GM10266 (cell line): ENCODE data around the gene IL24.
"Not testable (repeated sequence)": the region's sequence is repeated elsewhere in the genome, so short reads cannot be mapped to it uniquely, and the experiment has no call there.

ENCODE experiments used
- DNase-seq: peaks from one replicate; pipeline ENCODE4 v3.0.0; 2012; ENCODE audit errors: extremely low spot score
- TF ChIP-seq, protein P1 (sequence below): IDR thresholded peaks from 2 replicates; pipeline ENCODE4 v1.5.1; 2012; ENCODE audit warnings: mild to moderate bottlenecking, low read depth; ENCODE audit not compliant: control insufficient read depth, insufficient read depth; ENCODE audit errors: missing control alignments

IL24 gene, protein sequence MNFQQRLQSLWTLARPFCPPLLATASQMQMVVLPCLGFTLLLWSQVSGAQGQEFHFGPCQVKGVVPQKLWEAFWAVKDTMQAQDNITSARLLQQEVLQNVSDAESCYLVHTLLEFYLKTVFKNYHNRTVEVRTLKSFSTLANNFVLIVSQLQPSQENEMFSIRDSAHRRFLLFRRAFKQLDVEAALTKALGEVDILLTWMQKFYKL

DNA sequence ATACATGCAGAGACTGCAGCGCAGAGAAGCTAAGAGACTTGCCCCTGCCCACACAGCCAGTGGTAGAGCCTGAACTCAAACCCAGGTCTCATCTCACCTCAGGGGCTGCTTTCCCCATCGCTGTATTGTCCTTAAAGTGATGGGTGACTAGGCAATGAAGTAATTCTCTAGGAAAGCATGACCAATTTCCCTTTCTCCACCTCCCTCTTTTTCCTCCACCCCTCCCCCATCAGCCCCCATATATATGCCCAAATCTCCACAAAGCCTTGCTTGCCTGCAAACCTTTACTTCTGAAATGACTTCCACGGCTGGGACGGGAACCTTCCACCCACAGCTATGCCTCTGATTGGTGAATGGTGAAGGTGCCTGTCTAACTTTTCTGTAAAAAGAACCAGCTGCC, at the start of gene IL24:
TSS of gene IL24 (plus strand) at position 269 of the 400 bp plus-strand sequence. CDS start 390 bp downstream, outside the sequence.
- DNase-seq = no peak

DNA sequence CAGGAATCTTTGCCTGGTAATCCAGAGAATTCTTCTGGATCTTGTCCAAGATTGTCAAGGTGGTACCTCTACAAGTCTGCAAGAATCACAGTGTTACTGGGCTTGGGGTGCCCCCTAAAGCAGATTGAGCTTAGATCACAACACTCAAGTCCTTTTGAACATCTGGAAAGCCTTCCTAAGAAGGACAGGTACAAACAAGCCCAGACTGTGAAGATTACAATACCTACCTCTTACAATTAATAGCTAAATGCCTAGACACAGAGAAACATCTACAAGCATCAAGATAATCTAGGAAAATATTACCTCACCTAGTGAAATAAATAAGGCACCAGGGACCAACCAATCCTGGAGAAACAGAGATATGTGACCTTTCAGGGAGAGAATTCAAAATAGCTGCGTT, 49.3 kb upstream of the IL24 start:
- no peak for DNase-seq
- TF ChIP-seq, protein P1, sequence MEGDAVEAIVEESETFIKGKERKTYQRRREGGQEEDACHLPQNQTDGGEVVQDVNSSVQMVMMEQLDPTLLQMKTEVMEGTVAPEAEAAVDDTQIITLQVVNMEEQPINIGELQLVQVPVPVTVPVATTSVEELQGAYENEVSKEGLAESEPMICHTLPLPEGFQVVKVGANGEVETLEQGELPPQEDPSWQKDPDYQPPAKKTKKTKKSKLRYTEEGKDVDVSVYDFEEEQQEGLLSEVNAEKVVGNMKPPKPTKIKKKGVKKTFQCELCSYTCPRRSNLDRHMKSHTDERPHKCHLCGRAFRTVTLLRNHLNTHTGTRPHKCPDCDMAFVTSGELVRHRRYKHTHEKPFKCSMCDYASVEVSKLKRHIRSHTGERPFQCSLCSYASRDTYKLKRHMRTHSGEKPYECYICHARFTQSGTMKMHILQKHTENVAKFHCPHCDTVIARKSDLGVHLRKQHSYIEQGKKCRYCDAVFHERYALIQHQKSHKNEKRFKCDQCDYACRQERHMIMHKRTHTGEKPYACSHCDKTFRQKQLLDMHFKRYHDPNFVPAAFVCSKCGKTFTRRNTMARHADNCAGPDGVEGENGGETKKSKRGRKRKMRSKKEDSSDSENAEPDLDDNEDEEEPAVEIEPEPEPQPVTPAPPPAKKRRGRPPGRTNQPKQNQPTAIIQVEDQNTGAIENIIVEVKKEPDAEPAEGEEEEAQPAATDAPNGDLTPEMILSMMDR = no peak

More for the DNA sequence above, at the start of gene IL24:
- TF ChIP-seq, protein P1 = no peak

DNA sequence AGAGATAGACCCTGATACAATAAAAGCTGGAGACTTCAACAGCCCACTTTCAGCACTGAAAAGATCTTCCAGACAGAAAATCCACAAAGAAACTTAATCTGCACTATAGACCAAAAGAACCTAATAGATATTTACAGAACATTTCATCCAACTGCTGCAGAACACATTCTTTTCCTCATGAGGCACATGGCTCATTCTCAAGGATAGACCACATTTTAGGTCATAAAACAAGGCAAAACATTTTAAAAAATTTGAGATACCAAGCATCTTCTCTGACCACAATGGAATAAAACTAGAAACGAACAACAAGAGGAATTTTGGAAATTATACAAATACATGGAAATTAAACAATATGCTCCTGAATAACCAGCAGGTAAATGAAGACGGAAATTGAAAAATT, 46.8 kb upstream of the IL24 start:
- DNase-seq = no peak
- TF ChIP-seq, protein P1 = no peak

DNA sequence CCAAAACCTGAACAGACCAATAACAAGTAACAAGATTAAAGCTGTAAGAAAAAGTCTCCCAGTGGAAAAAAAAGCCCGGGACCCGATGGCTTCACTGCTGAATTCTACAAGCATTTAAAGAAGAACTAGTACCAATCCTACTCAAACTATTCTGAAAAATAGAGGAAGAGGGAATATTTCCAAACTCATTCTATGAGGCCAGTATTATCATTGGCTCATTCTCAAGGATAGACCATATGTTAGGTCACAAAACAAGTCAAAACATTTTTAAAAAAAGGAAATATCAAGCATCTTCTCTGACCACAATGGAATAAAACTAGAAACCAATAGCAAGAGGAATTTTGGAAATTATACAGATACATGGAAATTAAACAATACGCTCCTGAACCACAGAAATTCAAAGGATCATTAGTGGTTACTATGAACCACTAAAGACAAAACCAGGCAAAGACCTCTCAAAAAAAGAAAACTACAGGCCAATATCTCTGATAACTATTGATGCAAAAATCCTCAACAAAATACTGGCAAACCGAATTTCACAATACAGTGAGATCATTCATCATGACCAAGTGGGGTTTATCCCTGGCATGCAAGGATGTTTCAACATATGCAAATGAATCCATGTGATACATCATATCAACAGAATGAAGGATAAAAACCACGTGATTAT, 45.8 kb upstream of the IL24 start:
- DNase-seq = no peak
- TF ChIP-seq, protein P1 = no peak

DNA sequence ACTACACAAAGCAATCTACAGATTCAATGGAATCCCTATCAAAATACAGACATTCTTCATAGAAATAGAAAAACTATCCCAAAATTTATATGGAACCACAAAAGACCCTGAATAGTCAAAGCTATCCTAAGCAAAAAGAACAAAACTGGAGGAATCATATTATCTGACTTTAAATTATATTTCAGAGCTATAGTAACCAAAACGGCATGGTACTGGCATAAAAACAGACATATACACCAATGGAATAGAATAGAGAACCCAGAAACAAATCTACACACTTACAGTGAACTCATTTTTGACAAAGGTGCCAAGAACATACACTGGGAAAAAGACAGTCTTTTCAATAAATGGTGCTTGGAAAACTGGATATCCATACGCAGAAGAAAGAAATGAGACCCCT, 44.6 kb upstream of the IL24 start:
- DNase-seq = not testable (repeated sequence)

DNA sequence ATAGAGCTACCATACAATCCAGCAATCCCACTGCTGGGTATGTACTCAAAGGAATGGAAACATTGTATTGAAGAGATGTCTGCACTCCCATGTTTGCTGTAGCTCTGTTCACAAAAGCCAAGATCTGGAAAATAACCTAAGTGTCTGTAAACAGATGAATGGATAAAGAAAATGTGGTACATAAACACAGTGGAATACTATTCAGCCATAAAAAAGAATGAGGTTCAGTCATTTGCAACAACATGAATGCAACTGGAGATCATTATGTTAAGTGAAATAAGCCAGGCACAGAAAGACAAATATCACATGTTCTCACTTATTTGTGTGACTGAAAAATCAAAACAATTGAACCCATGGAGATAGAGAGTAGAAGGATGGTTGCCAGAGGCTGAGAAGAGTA, 43.5 kb upstream of the IL24 start:
- not testable (repeated sequence) for DNase-seq

DNA sequence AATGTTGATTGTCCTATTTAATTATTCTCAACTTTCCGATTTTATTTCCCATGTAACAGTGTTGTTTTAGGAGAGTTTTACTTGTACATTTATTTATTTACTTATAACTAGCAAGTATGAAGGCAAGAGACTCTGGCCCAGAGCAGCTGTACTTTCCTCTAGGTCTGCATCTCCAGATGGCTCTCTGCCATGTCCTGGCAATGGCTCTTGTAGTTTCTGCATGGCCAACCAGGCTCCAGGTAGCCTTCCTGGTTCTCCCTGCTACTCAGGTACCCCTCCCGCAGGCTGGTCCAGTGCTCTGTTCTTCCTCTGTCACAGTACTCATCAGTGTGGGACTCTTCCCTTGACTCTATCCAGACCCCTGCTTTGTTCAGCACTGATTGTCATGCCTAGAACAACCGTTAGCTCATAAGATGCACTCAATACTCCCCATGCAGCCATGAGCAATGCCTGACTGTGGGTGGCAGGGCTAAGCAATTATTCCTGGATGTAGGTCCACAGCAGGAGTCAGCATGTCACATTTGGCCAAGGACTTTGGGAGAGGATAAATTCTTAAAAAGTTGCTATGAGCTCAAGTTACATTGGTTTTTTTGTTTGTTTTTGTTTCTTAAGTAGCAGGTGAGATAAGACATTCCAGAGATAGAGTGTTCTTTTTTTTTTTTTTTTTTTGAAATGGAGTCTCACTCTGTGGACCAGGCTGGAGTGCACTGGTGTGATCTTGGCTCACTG, 42.7 kb upstream of the IL24 start:
- no peak for DNase-seq
- TF ChIP-seq, protein P1 = no peak

DNA sequence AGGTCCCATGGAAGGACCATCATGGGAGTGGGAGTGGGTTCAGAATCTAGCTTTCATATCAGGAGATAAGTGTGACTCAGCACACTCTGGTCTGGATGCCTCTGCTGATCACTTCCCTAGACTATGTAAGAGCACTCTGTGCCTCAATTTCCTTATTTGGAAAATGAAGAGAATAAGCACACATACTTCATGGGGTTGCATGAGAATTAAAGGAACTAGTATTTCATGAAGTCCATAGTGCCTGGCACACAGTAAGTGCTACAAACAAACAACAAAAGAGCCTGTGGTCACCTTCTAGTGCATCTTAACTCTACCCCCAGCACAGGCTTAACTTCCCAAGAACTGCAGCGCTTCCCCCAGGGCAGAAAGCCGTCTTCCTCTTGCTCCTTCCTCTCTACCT, 41.4 kb upstream of the IL24 start:
- no peak for DNase-seq
- TF ChIP-seq, protein P1 = no peak
